Ovary (tissue), 9 donors: ENCODE data around the gene PLPP7. TPM values are rescaled to one million over a fixed set of nuclear protein-coding genes. Genes with fewer than 3 reads are reported as not detected.

Experiments
- DNase-seq, 5 donors: peaks; one replicate each; pipeline ENCODE4 v3.0.0-alpha.2; 2019 to 2020
- H3K27ac ChIP-seq, 2 donors: fragments of 200-600 bp; one replicate each; pipeline versions ENCODE4 v1.5.1 to v1.8.0; 2019 to 2022
- H3K27me3 ChIP-seq: fragments of 200-600 bp; one replicate; pipeline ENCODE4 v1.8.0; 2022
- H3K36me3 ChIP-seq: fragments of 200-600 bp; sonication (generic); one replicate; pipeline ENCODE4 v1.5.1; 2019
- H3K4me1 ChIP-seq: one replicate; pipeline ENCODE4 v1.8.1; 2013; ENCODE audit warnings: mild to moderate bottlenecking, moderate library complexity; ENCODE audit not compliant: insufficient read depth
- H3K4me3 ChIP-seq: fragments of 200-600 bp; sonication (generic); one replicate; pipeline ENCODE4 v1.5.1; 2017
- H3K9me3 ChIP-seq, 2 donors: fragments of 200-600 bp in 1 of 2; sonication (generic) in 1 of 2; one replicate each; pipeline versions ENCODE4 v1.5.1 to v1.8.1; 2013 to 2019; ENCODE audit warnings: mild to moderate bottlenecking in 1 of 2, moderate library complexity in 1 of 2
- CTCF ChIP-seq, 3 donors: fragments of 450-650 bp in 2 of 3; fragments of 200-600 bp in 1 of 3; IDR thresholded peaks; one replicate each; pipeline versions ENCODE4 v1.5.1 to v1.8.0; 2016 to 2022; ENCODE audit warnings: antibody characterized with exemption in 3 of 3, mild to moderate bottlenecking in 1 of 3
- EP300 ChIP-seq: sonication (generic); formaldehyde crosslinking; IDR thresholded peaks from one replicate; pipeline ENCODE4 v1.6.1; 2017; ENCODE audit warnings: antibody characterized with exemption
- POLR2A ChIP-seq: fragments of 450-650 bp; IDR thresholded peaks from one replicate; pipeline ENCODE4 v1.6.1; 2017; ENCODE audit warnings: antibody characterized with exemption, mild to moderate bottlenecking, moderate library complexity
- WGBS, 3 donors: extraction: QIAGEN DNeasy Blood & Tissue Kit in 1 of 3; methylation state at CpG; one replicate each; pipeline versions ENCODE4 v1.1.5 to v1.1.7; 2013 to 2017; 5-methylcytosine and 5-hydroxymethylcytosine counted together
- intact Hi-C, 4 donors: fragments of 100-400 bp; cut with DNase I; formaldehyde crosslinking; loops; one replicate each; pipeline versions ENCODE4 v1.11.0 to v1.15.1; 2022 to 2023
- polyA plus RNA-seq, 2 donors: library from polyadenylated mRNA; stranded (reverse); fragments of 200-250 nt in 1 of 2; fragments of 350-450 nt in 1 of 2; fragmentation: Illumina TruSeq in 1 of 2; extraction: RNeasy Lipid Tissue Mini Kit (QIAGEN cat#74804) in 1 of 2; gene quantifications; one replicate each; pipeline ENCODE4 v1.2.3, GENCODE V29; 2013 to 2014
- total RNA-seq, 7 donors: library from RNA; depleted of rRNA in 2 of 7; stranded (reverse); fragments of >200 nt in 2 of 7; fragmentation: NEBNext Ultra II Directional in 3 of 7; extraction: Animal tissue kit (Norgen Biotek cat#: 25700) in 3 of 7; gene quantifications; one replicate each; pipeline versions ENCODE4 v1.1.0 to v1.2.4, GENCODE V29; 2016 to 2023
- donor health status: DM: no; HTN: no; CAD: no; lungs with moderate emphysema.
- donor health status: DM: no; HTN: no; CAD: no.
- donor health status: Bipolar disorder and iron deficiency.
- donor health status: DM: yes; HTN: yes; CAD: no.
- donor health status: DM: no; HTN: no; CAD: no.
- donor health status: DM: yes; HTN: yes; CAD: no.

Gene PLPP7
- total and polyA plus RNA-seq, 9 donors = 3.6 to 12.0 (median 11.0) TPM

- intact Hi-C loops = no loop called here
- Histone ChIP-seq H3K27me3 (no peaks in the 10 kb centered on the region), H3K9me3 (no peaks in the 10 kb centered on the region), H3K27ac (no peak overlapping the region), H3K4me3 (no peak overlapping the region), H3K36me3 (no peaks in the 10 kb centered on the region), H3K4me1 (no peaks in the 10 kb centered on the region)
- no peak for DNase-seq
- no peak for TF ChIP-seq POLR2A
- TF ChIP-seq EP300 = no peak
- TF ChIP-seq CTCF (IDR thresholded peaks at IDR 0.05) = no peak
- WGBS, 3 donors = 80 to 83% (median 81%) methylated on average over 17 of the region's 17 CpGs
Measured at GRCh38 chr9:131308906-131309529, 19.5 kb downstream of the PLPP7 start.

- Histone ChIP-seq H3K9me3 (no peaks in the 10 kb centered on the region), H3K36me3 (no peaks in the 10 kb centered on the region), H3K4me1 (no peaks in the 10 kb centered on the region), H3K27me3 (no peaks in the 10 kb centered on the region), H3K4me3 (no peak overlapping the region), H3K27ac (no peak overlapping the region)
- intact Hi-C loops = no loop called here
- 85 to 86% (median 86%) methylated on average over 18 of the region's 18 CpGs for WGBS, 3 donors
- DNase-seq = no peak
- TF ChIP-seq CTCF (IDR thresholded peaks at IDR 0.05) (no peak), POLR2A (no peak), EP300 (no peak)
Measured at GRCh38 chr9:131309530-131310276, 20.2 kb downstream of the PLPP7 start.

- H3K27ac ChIP-seq = no peak overlapping the region
- H3K4me3 ChIP-seq = no peak overlapping the region
- DNase-seq = no peak
- H3K9me3 ChIP-seq = no peaks in the 10 kb centered on the region
- H3K27me3 ChIP-seq = no peaks in the 10 kb centered on the region
- no peaks in the 10 kb centered on the region for H3K4me1 ChIP-seq
- no peaks in the 10 kb centered on the region for H3K36me3 ChIP-seq
- TF ChIP-seq CTCF (IDR thresholded peaks at IDR 0.05) (no peak), POLR2A (no peak), EP300 (no peak)
- WGBS, 3 donors = 44 to 53% (median 46%) methylated on average over 19 to 20 of the region's 20 CpGs
- intact Hi-C loops = no loop called here
Measured at GRCh38 chr9:131310833-131311554, 21.5 kb downstream of the PLPP7 start.

GRCh38 chr9:131312246-131312645 lies 22.7 kb downstream of the PLPP7 start:
- H3K27ac ChIP-seq = no peak overlapping the region
- WGBS, 3 donors = 82 to 90% (median 83%) methylated on average over 9 of the region's 9 CpGs
- no peak for DNase-seq
- TF ChIP-seq POLR2A (no peak), CTCF (IDR thresholded peaks at IDR 0.05) (no peak), EP300 (no peak)
- intact Hi-C loops = no loop called here
- H3K4me1 ChIP-seq = no peaks in the 10 kb centered on the region
- no peaks in the 10 kb centered on the region for H3K36me3 ChIP-seq
- no peaks in the 10 kb centered on the region for H3K27me3 ChIP-seq
- no peaks in the 10 kb centered on the region for H3K9me3 ChIP-seq
- H3K4me3 ChIP-seq = no peak overlapping the region
